HepG2 (cell line): ENCODE results near the gene HTN3. TPM values are rescaled to one million over a fixed set of nuclear protein-coding genes. Genes with fewer than 3 reads are reported as not detected.

ENCODE experiments used
- EP300 ChIP-seq, 3 experiments: sonication (generic) in 1 of 3; formaldehyde crosslinking in 1 of 3; IDR thresholded peaks; 2 replicates each; pipeline versions ENCODE4 v1.5.1 to v1.6.1; 2011 to 2020; ENCODE audit warnings: low read depth in 2 of 3, low read length in 2 of 3, borderline replicate concordance in 1 of 3, improper control_type of control experiment in 1 of 3, mild to moderate bottlenecking in 1 of 3, missing genetic modification reagents in 1 of 3, moderate library complexity in 1 of 3
- FIP1L1 ChIP-seq: fragments of 200-400 bp; formaldehyde crosslinking; IDR thresholded peaks from 2 replicates; pipeline ENCODE4 v1.6.1; 2018; ENCODE audit warnings: low read depth, mild to moderate bottlenecking, low read length, moderate library complexity, borderline replicate concordance; ENCODE audit not compliant: insufficient read depth
- FOXK1 ChIP-seq: sonication (generic); formaldehyde crosslinking; IDR thresholded peaks from 2 replicates; pipeline ENCODE4 v1.4.0; 2020; ENCODE audit warnings: low read depth, missing genetic modification reagents, borderline replicate concordance
- FOXP4 ChIP-seq: sonication (generic); formaldehyde crosslinking; IDR thresholded peaks from 2 replicates; pipeline ENCODE4 v1.4.0; 2020; ENCODE audit warnings: missing genetic modification reagents
- HOXA3 ChIP-seq: sonication (generic); formaldehyde crosslinking; IDR thresholded peaks from 2 replicates; pipeline ENCODE4 v1.5.0; 2020; ENCODE audit warnings: missing genetic modification reagents
- JUND ChIP-seq: sonication (generic); formaldehyde crosslinking; IDR thresholded peaks from 2 replicates; pipeline ENCODE4 v1.8.0; 2022; ENCODE audit warnings: mild to moderate bottlenecking, missing genetic modification reagents
- MAFF ChIP-seq: IDR thresholded peaks from 2 replicates; pipeline ENCODE4 v1.6.1; 2011; ENCODE audit warnings: low read depth, low read length, improper control_type of control experiment
- MED1 ChIP-seq: sonication (generic); formaldehyde crosslinking; IDR thresholded peaks from 2 replicates; pipeline ENCODE4 v1.4.0; 2020; ENCODE audit warnings: missing genetic modification reagents
- MIXL1 ChIP-seq: IDR thresholded peaks from 2 replicates; pipeline ENCODE4 v1.6.1; 2016
- PAXIP1 ChIP-seq: sonication (generic); formaldehyde crosslinking; conservative IDR thresholded peaks from 2 replicates; pipeline ENCODE4 v1.4.0; 2020; ENCODE audit warnings: mild to moderate bottlenecking, missing genetic modification reagents, moderate library complexity
- PRDM4 ChIP-seq: sonication (generic); formaldehyde crosslinking; IDR thresholded peaks from 2 replicates; pipeline ENCODE4 v1.9.0; 2021; ENCODE audit warnings: missing genetic modification reagents, borderline replicate concordance
- ZBTB1 ChIP-seq: sonication (generic); formaldehyde crosslinking; IDR thresholded peaks from 2 replicates; pipeline ENCODE4 v1.4.0; 2020; ENCODE audit warnings: missing genetic modification reagents, borderline replicate concordance
- ZNF121 ChIP-seq: sonication (generic); formaldehyde crosslinking; IDR thresholded peaks from 2 replicates; pipeline ENCODE4 v1.5.0; 2020; ENCODE audit warnings: mild to moderate bottlenecking, missing genetic modification reagents
- ZNF687 ChIP-seq: sonication (generic); formaldehyde crosslinking; IDR thresholded peaks from 2 replicates; pipeline ENCODE4 v1.5.1; 2020; ENCODE audit warnings: mild to moderate bottlenecking, missing genetic modification reagents, moderate library complexity
- ZNF709 ChIP-seq: sonication (generic); formaldehyde crosslinking; IDR thresholded peaks from 2 replicates; pipeline ENCODE4 v1.5.0; 2020; ENCODE audit warnings: mild to moderate bottlenecking, missing genetic modification reagents
- ZSCAN9 ChIP-seq: IDR thresholded peaks from 2 replicates; pipeline ENCODE4 v1.6.1; 2016; ENCODE audit warnings: borderline replicate concordance
- polyA plus RNA-seq, 8 experiments: library from polyadenylated mRNA; depleted of rRNA in 3 of 8; stranded (reverse) in 7 of 8; unstranded in 1 of 8; fragments of >200 nt; fragmentation: Illumina TruSeq in 4 of 8; extraction: Trizol in 4 of 8; gene quantifications; 2 replicates each; pipeline versions ENCODE4 v1.2.1 to v1.2.3, GENCODE V29; 2011 to 2016; ENCODE audit warnings: low read depth in 4 of 8, missing spikeins in 1 of 8, mixed read lengths in 1 of 8; ENCODE audit not compliant: insufficient read depth in 1 of 8
- total RNA-seq, 5 experiments: library from RNA; depleted of rRNA; stranded (reverse); fragments of >200 nt; fragmentation: Illumina TruSeq; extraction: Trizol; gene quantifications; 2 replicates each; pipeline ENCODE4 v1.2.3, GENCODE V29; 2016; ENCODE audit warnings: low read depth in 1 of 5

Gene HTN3
- total and polyA plus RNA-seq, 2 of the 13 experiments (the other 11 are each of a cell fraction or from before 2014, with no cell fraction given) = not detected

GRCh38 chr4:69984030-69984443 is 44.2 kb upstream of the HTN3 start (continued):
- 0 out of 2 replicates have a peak, but pooled peaks have one; percentile 49 for TF ChIP-seq ZSCAN9 (CRISPR knock-in tag)
- TF ChIP-seq MAFF = peak; percentile 79
- TF ChIP-seq HOXA3 (CRISPR knock-in tag) = peak; percentile 26; the same call in 1 of the 2 replicates
- TF ChIP-seq PRDM4 (CRISPR knock-in tag) = no peak
- TF ChIP-seq ZNF687 = peak; percentile 17; the same call in 1 of the 2 replicates
- peak; percentile 56; the same call in 1 of the 2 replicates for TF ChIP-seq PAXIP1
- TF ChIP-seq MIXL1 = peak; percentile 57; the same call in 1 of the 2 replicates
- TF ChIP-seq FOXK1 (CRISPR knock-in tag) = peak; percentile 66; the same call in 1 of the 2 replicates
- peak; percentile 39; the same call in 1 of the 2 replicates for TF ChIP-seq ZNF121 (CRISPR knock-in tag)
- peak; percentile 60 for TF ChIP-seq MED1 (CRISPR knock-in tag)
- TF ChIP-seq EP300 (IDR thresholded peaks at IDR 0.05; ENCODE audit: low read depth in 2 of 2, low read length in 2 of 2) = peak in 1 of 2 experiments; percentile 66; a peak in 2 of 4 replicates
- no peak for TF ChIP-seq EP300 (CRISPR knock-in tag; IDR thresholded peaks at IDR 0.05; ENCODE audit: borderline replicate concordance)
- peak; percentile 62 for TF ChIP-seq FOXP4 (CRISPR knock-in tag)
- TF ChIP-seq ZBTB1 = no peak
- TF ChIP-seq FIP1L1 = no peak
- TF ChIP-seq ZNF709 (CRISPR knock-in tag) = no peak
- peak; percentile 47; the same call in 1 of the 2 replicates for TF ChIP-seq JUND (CRISPR knock-in tag)
